Frontal cortex (tissue), 4 donors: ENCODE results near the gene ANKIB1. TPM values are rescaled to one million over a fixed set of nuclear protein-coding genes. Genes with fewer than 3 reads are reported as not detected.
A peak's percentile ranks its signal among the peaks of the same experiment; 100 is the strongest.
"Not testable (repeated sequence)": the region's sequence is repeated elsewhere in the genome, so short reads cannot be mapped to it uniquely, and the experiment has no call there.

Experiments
- DNase-seq, 2 donors: peaks; one replicate each; pipeline ENCODE4 v3.0.0; 2012; ENCODE audit warnings: low spot score in 2 of 2
- FAIRE-seq: peaks from 2 replicates; lab custom pipeline; 2012; peaks lifted over from hg19 to GRCh38; lab: Jason Lieb, UNC
- total RNA-seq: library from RNA; depleted of rRNA; stranded (reverse); fragments of >200 nt; gene quantifications from one replicate; pipeline ENCODE4 v1.2.3, GENCODE V29; 2014
- donor health status: control.
- donor health status: control.
- donor health status: control.

The ANKIB1 gene
- total RNA-seq, 1 donor from 2014 or later = 114 TPM

GRCh38 chr7:92306153-92306552 lies 60.4 kb downstream of the ANKIB1 start:
- DNase-seq (no peak), FAIRE-seq (no peak)

- FAIRE-seq = no peak
- DNase-seq = no peak
Observed at GRCh38 chr7:92313055-92313454, 67.3 kb downstream of the ANKIB1 start.

GRCh38 chr7:92319243-92319642 lies 73.5 kb downstream of the ANKIB1 start:
- FAIRE-seq = no peak
- DNase-seq = no peak

DNA sequence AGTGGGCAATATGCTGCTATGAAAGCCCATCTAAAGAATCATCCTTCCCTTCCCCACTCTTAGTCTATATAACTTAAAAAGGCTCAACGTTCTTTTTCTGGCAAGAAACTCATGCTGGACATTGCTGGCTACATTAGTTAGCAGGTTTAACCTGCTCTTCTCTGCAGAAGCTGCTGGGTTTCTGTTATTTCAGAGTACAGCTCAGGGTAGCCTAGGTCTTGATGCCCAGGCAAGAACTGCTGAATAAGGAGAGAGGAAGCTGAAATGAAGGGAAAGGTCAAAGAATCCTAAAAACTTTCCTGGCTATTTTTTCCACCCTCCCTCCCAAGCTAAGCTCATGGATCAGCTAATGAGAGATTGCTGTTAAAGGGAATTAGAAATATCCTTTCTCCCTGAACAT lies 79.4 kb downstream of the ANKIB1 start:
- DNase-seq (no peak), FAIRE-seq (no peak)

DNA sequence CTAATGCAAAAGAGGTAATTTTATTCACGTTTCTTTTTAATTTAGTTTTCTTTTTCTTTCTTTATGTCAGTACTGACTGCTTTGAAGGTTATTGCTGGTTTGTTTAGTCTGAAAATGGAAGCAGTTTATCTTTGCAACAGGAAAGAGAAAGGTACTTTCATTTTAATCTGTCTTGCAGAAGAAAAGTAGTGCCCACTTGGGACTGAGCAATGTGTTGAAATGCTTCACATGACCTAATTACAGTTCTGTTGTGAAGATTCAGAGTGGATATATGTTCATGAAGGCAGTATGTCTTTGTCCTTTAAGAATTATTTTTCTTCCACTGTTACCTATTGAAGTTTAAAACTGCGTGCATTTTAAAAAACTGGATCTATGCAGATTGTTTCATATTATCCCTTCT lies 80.1 kb downstream of the ANKIB1 start:
- DNase-seq (no peak), FAIRE-seq (no peak)

GRCh38 chr7:92330835-92331438 lies 85.2 kb downstream of the ANKIB1 start:
- FAIRE-seq (no peak), DNase-seq (no peak)

GRCh38 chr7:92331508-92331907 lies 85.7 kb downstream of the ANKIB1 start:
- FAIRE-seq = no peak
- DNase-seq = no peak

- FAIRE-seq (no peak), DNase-seq (no peak)
Observed at GRCh38 chr7:92332782-92333181, 87.0 kb downstream of the ANKIB1 start.

- no peak for FAIRE-seq
Observed at GRCh38 chr7:92333866-92334265, 88.1 kb downstream of the ANKIB1 start.

GRCh38 chr7:92335574-92335973 lies 89.8 kb downstream of the ANKIB1 start:
- no peak for DNase-seq
- FAIRE-seq = no peak

More at GRCh38 chr7:92333866-92334265, 88.1 kb downstream of the ANKIB1 start:
- no peak for DNase-seq

DNA sequence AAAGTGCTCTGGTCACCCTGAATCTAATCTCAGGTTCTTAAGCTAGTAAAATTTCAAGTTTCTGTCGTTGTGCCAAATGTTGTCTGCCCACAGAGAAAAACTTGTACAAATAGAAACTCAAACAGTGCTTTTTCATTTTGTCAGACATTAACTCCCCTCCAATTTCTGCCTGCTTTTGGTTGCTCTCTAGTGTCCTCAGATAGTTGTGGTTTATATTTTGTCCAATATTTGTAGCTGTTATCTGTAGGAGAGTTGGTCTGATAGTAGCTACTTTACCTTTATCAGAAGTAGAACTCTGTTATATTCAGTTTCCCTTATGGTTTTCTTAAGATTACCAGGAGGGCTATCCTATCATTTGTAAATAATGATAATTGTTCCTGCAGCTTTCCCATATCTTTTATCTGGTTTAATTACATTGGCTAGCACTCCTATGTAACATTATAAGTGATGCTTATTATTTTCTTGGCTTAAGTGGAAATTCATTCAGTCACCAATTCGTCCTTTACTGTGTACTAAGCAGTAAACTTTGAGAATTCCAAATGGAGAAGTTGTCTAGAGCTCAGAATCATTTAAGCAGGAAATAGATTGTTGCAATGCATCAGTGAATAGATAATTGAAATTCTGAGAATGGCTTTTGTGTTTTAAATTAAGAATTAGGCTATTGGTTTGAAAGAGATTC lies 91.0 kb downstream of the ANKIB1 start:
- FAIRE-seq (no peak), DNase-seq (no peak)

- DNase-seq (no peak), FAIRE-seq (no peak)
Observed at GRCh38 chr7:92340016-92340415, 94.2 kb downstream of the ANKIB1 start.

- DNase-seq (no peak), FAIRE-seq (peak; percentile 36)
Observed at GRCh38 chr7:92343714-92344113, 97.9 kb downstream of the ANKIB1 start.

- DNase-seq = no peak
- FAIRE-seq = no peak
Observed at GRCh38 chr7:92352009-92352408, 106.2 kb downstream of the ANKIB1 start.

GRCh38 chr7:92354214-92354613 lies 108.4 kb downstream of the ANKIB1 start:
- DNase-seq (no peak), FAIRE-seq (no peak)

GRCh38 chr7:92356406-92356805 lies 110.6 kb downstream of the ANKIB1 start:
- DNase-seq (no peak), FAIRE-seq (no peak)

DNA sequence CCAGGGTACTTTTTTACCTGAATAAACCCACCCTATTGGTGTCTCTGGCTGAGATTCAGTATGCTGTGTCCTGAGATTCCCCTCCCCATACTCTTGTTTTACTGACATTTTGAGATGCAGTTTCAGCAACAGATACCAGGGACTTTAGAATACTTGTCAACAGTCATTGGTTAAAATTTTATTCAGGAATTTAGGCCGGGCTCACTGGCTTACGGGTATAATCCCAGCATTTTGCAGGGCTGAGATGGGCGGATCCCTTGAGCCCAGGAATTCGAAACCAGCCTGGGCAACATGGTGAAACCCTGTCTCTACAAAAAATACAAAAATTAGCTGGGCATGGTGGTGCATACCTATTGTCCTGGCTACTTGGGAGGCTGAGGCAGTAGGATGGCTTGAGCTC lies 111.5 kb downstream of the ANKIB1 start:
- DNase-seq (no peak), FAIRE-seq (no peak)

GRCh38 chr7:92359179-92359578 lies 113.4 kb downstream of the ANKIB1 start:
- DNase-seq, FAIRE-seq: not testable (repeated sequence)

DNA sequence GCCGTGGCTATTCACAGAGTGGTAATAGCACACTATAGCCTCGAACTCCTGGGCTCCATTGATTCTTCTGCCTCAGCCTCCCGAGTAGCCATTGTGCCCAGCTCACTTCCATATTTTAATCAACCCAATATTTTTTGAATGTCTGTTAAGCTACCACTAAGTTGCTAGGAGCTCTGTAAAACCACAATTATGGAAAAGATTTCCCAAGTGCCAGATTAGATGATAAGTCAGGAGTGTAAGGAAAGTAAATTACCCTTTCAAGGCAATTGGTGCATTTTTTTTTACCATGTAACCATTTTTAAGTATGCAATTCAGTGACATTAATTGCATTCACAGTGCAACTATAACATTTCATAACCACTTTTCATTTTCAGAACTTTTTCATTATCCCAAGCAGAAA lies 114.0 kb downstream of the ANKIB1 start:
- DNase-seq (no peak), FAIRE-seq (no peak)

DNA sequence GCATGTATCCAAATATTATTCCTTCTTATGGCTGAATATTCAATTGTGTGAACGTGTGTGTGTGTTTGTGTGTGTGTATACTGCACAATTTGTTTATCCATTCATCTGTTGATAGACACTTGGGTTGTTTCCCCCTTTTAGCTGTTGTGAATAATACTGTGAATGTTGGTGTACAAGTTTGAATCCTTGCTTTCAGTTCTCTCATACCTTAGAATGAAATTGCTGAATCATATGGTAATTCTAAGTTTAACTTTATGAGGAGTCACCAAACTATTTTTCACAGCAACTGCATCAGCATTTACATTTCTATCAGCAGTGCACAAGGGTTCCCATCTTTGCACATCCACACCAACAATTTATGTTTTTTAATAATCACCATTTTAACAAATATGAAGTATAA lies 114.6 kb downstream of the ANKIB1 start:
- no peak for FAIRE-seq
- no peak for DNase-seq

- FAIRE-seq = no peak
- DNase-seq = no peak
Observed at GRCh38 chr7:92362131-92362530, 116.4 kb downstream of the ANKIB1 start.

DNA sequence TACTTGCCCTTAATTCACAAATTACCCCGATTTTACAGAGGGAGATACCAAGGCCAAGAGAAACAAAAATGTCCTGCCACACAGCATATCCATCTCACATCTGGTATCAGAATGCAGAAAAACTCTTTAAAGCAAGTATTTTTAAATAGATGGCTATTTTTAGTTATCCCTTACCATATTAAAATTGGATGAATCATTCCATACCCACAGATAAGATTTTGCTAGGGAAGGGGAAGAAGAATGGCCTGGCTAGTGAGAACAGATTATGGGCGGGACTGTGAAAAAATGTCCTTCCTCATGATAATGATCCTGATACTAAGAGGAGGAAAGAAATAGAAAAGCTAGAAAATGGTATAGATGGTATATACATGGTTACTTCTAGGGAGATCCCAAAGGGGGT lies 121.0 kb downstream of the ANKIB1 start:
- no peak for DNase-seq
- no peak for FAIRE-seq
